HepG2 (cell line): ENCODE results near the gene PXMP4. TPM values are rescaled to one million over a fixed set of nuclear protein-coding genes. Genes with fewer than 3 reads are reported as not detected.

Experiments used
- CCDC6 ChIP-seq: sonication (generic); formaldehyde crosslinking; IDR thresholded peaks from 2 replicates; pipeline ENCODE4 v1.8.1; 2022; ENCODE audit warnings: mild to moderate bottlenecking, missing genetic modification reagents, moderate library complexity
- ETV6 ChIP-seq: sonication (generic); formaldehyde crosslinking; conservative IDR thresholded peaks from 2 replicates; pipeline ENCODE4 v1.4.0; 2020; ENCODE audit warnings: missing genetic modification reagents
- GZF1 ChIP-seq: sonication (generic); formaldehyde crosslinking; IDR thresholded peaks from 2 replicates; pipeline ENCODE4 v1.5.1; 2020; ENCODE audit warnings: mild to moderate bottlenecking, missing genetic modification reagents
- HDAC2 ChIP-seq: sonication (generic); formaldehyde crosslinking; IDR thresholded peaks from 2 replicates; pipeline ENCODE4 v1.4.0; 2020; ENCODE audit warnings: missing genetic modification reagents
- HNF4A ChIP-seq: sonication (generic); formaldehyde crosslinking; IDR thresholded peaks from 2 replicates; pipeline ENCODE4 v1.4.0; 2020; ENCODE audit warnings: missing genetic modification reagents
- HOXA9 ChIP-seq: sonication (generic); formaldehyde crosslinking; IDR thresholded peaks from 2 replicates; pipeline ENCODE4 v1.8.1; 2022; ENCODE audit warnings: missing genetic modification reagents, mild to moderate bottlenecking, moderate library complexity, borderline replicate concordance
- KMT2A ChIP-seq: sonication (generic); formaldehyde crosslinking; IDR thresholded peaks from 2 replicates; pipeline ENCODE4 v1.4.0; 2020; ENCODE audit warnings: missing genetic modification reagents
- NPAS2 ChIP-seq: sonication (generic); formaldehyde crosslinking; IDR thresholded peaks from 2 replicates; pipeline ENCODE4 v1.8.0; 2022; ENCODE audit warnings: mild to moderate bottlenecking, missing genetic modification reagents, borderline replicate concordance
- RAD51 ChIP-seq: fragments of 450-650 bp; IDR thresholded peaks from 2 replicates; pipeline ENCODE4 v1.6.1; 2016; ENCODE audit warnings: borderline replicate concordance
- TRIM24 ChIP-seq: sonication (generic); formaldehyde crosslinking; IDR thresholded peaks from 2 replicates; pipeline ENCODE4 v1.8.0; 2022; ENCODE audit warnings: mild to moderate bottlenecking, missing genetic modification reagents
- ZNF292 ChIP-seq: sonication (generic); formaldehyde crosslinking; IDR thresholded peaks from 2 replicates; pipeline ENCODE4 v1.8.1; 2022; ENCODE audit warnings: mild to moderate bottlenecking, low read depth, missing genetic modification reagents, borderline replicate concordance
- ZNF431 ChIP-seq: sonication (generic); formaldehyde crosslinking; IDR thresholded peaks from 2 replicates; pipeline ENCODE4 v1.9.0; 2022; ENCODE audit warnings: missing genetic modification reagents, low read depth, mild to moderate bottlenecking, borderline replicate concordance
- ZNF83 ChIP-seq: sonication (generic); formaldehyde crosslinking; IDR thresholded peaks from 2 replicates; pipeline ENCODE4 v1.4.0; 2020; ENCODE audit warnings: missing genetic modification reagents, mild to moderate bottlenecking, borderline replicate concordance
- polyA plus RNA-seq, 8 experiments: library from polyadenylated mRNA; depleted of rRNA in 3 of 8; stranded (reverse) in 7 of 8; unstranded in 1 of 8; fragments of >200 nt; fragmentation: Illumina TruSeq in 4 of 8; extraction: Trizol in 4 of 8; gene quantifications; 2 replicates each; pipeline versions ENCODE4 v1.2.1 to v1.2.3, GENCODE V29; 2011 to 2016; ENCODE audit warnings: low read depth in 4 of 8, missing spikeins in 1 of 8, mixed read lengths in 1 of 8; ENCODE audit not compliant: insufficient read depth in 1 of 8
- total RNA-seq, 5 experiments: library from RNA; depleted of rRNA; stranded (reverse); fragments of >200 nt; fragmentation: Illumina TruSeq; extraction: Trizol; gene quantifications; 2 replicates each; pipeline ENCODE4 v1.2.3, GENCODE V29; 2016; ENCODE audit warnings: low read depth in 1 of 5
- TF ChIP-seq, protein P1 (sequence below): sonication (generic); formaldehyde crosslinking; IDR thresholded peaks from 2 replicates; pipeline ENCODE4 v1.4.0; 2020; ENCODE audit warnings: missing genetic modification reagents, borderline replicate concordance
- TF ChIP-seq, protein P2 (sequence below): sonication (generic); formaldehyde crosslinking; IDR thresholded peaks from 2 replicates; pipeline ENCODE4 v1.8.1; 2023; ENCODE audit warnings: missing genetic modification reagents, mild to moderate bottlenecking, borderline replicate concordance
- TF ChIP-seq, protein P3 (sequence below): sonication (generic); formaldehyde crosslinking; IDR thresholded peaks from 2 replicates; pipeline ENCODE4 v1.8.0; 2022; ENCODE audit warnings: missing genetic modification reagents, low read depth, mild to moderate bottlenecking, borderline replicate concordance
- TF ChIP-seq, protein P4 (sequence below): IDR thresholded peaks from 2 replicates; pipeline ENCODE4 v1.6.1; 2018; ENCODE audit warnings: missing genetic modification reagents
- TF ChIP-seq, protein P5 (sequence below): IDR thresholded peaks from 2 replicates; pipeline ENCODE4 v1.6.1; 2016; ENCODE audit warnings: low read depth
- TF ChIP-seq, protein P6 (sequence below): sonication (generic); formaldehyde crosslinking; IDR thresholded peaks from 2 replicates; pipeline ENCODE4 v1.4.0; 2020; ENCODE audit warnings: missing genetic modification reagents; ENCODE audit errors: not compliant biosample characterization
- TF ChIP-seq, protein P7 (sequence below), 2 experiments: fragments of 450-650 bp in 1 of 2; sonication (generic) in 1 of 2; formaldehyde crosslinking; IDR thresholded peaks; 2 replicates each; pipeline versions ENCODE4 v1.5.0 to v1.8.0; 2020 to 2022; ENCODE audit warnings: mild to moderate bottlenecking in 1 of 2, missing genetic modification reagents in 1 of 2

The PXMP4 gene
- total and polyA plus RNA-seq, 2 of the 13 experiments (the other 11 are each of a cell fraction or from before 2014, with no cell fraction given) = not detected

DNA sequence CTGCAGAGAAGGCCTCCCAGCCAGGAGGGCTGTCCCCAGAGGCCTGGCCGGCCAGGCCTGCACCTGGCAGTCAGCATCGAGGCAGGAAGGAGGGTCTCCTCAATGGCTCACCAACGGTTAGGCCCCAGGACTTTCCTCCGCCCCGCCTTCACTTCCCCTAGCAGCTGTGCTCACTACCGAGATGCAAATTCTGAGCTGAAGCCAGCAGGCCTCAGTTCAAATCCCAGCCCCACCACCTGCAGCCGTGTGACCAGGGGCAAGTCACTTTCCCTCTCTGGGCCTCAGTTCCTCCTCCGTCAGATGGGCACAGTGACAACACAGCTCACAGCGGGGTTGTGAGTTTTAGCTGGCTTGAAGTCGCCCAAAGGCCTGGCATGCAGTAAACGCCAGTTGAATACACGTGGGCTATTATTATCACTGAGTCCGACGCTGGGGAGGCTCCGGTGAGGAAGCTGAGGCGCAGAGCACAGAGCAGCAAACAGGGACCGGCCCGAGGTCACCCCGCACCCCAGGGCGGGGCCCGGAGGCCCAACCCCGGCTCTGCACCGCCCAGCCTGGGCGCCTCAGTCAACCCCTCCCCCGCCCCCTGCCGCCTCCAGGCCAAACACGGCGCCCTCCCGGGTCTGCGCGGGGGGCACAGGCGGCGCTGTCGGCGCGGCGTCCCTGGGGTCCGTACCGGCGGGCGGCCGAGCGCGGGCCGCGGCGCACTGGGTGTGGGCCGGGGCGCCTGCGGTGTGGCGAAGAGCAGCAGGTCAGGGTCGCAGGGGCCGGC, 34.6 kb downstream of the PXMP4 start (continued):
- TF ChIP-seq, protein P1, sequence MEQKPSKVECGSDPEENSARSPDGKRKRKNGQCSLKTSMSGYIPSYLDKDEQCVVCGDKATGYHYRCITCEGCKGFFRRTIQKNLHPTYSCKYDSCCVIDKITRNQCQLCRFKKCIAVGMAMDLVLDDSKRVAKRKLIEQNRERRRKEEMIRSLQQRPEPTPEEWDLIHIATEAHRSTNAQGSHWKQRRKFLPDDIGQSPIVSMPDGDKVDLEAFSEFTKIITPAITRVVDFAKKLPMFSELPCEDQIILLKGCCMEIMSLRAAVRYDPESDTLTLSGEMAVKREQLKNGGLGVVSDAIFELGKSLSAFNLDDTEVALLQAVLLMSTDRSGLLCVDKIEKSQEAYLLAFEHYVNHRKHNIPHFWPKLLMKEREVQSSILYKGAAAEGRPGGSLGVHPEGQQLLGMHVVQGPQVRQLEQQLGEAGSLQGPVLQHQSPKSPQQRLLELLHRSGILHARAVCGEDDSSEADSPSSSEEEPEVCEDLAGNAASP (CRISPR knock-in tag) = no peak; the same call in 1 of the 2 replicates
- TF ChIP-seq ZNF292 (CRISPR knock-in tag) (peak; percentile 42; the same call in 1 of the 2 replicates), GZF1 (CRISPR knock-in tag) (no peak), ZNF83 (CRISPR knock-in tag) (no peak), HNF4A (CRISPR knock-in tag) (peak; percentile 16; the same call in 1 of the 2 replicates), RAD51 (no peak), TRIM24 (no peak), HDAC2 (CRISPR knock-in tag) (0 out of 2 replicates have a peak, but pooled peaks have one; percentile 40), ETV6 (CRISPR knock-in tag) (no peak), KMT2A (CRISPR knock-in tag) (no peak), CCDC6 (no peak; the same call in 1 of the 2 replicates), NPAS2 (CRISPR knock-in tag) (no peak), HOXA9 (CRISPR knock-in tag) (no peak), ZNF431 (CRISPR knock-in tag) (no peak)
- TF ChIP-seq, protein P2, sequence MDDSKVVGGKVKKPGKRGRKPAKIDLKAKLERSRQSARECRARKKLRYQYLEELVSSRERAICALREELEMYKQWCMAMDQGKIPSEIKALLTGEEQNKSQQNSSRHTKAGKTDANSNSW (CRISPR knock-in tag) = no peak
- TF ChIP-seq, protein P3, sequence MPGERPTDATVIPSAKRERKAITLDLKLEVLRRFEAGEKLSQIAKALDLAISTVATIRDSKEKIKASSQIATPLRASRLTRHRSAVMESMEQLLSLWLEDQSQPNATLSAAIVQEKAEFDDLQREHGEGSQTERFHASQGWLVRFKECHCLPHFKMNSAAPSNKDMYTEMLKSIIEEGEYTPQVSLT = no peak
- TF ChIP-seq, protein P4, sequence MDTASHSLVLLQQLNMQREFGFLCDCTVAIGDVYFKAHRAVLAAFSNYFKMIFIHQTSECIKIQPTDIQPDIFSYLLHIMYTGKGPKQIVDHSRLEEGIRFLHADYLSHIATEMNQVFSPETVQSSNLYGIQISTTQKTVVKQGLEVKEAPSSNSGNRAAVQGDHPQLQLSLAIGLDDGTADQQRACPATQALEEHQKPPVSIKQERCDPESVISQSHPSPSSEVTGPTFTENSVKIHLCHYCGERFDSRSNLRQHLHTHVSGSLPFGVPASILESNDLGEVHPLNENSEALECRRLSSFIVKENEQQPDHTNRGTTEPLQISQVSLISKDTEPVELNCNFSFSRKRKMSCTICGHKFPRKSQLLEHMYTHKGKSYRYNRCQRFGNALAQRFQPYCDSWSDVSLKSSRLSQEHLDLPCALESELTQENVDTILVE (CRISPR knock-in tag) = peak; percentile 18; the same call in 1 of the 2 replicates
- TF ChIP-seq, protein P5, sequence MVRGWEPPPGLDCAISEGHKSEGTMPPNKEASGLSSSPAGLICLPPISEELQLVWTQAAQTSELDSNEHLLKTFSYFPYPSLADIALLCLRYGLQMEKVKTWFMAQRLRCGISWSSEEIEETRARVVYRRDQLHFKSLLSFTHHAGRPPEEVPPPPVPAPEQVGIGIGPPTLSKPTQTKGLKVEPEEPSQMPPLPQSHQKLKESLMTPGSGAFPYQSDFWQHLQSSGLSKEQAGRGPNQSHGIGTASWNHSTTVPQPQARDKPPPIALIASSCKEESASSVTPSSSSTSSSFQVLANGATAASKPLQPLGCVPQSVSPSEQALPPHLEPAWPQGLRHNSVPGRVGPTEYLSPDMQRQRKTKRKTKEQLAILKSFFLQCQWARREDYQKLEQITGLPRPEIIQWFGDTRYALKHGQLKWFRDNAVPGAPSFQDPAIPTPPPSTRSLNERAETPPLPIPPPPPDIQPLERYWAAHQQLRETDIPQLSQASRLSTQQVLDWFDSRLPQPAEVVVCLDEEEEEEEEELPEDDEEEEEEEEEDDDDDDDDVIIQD (CRISPR knock-in tag) = no peak
- TF ChIP-seq, protein P6, sequence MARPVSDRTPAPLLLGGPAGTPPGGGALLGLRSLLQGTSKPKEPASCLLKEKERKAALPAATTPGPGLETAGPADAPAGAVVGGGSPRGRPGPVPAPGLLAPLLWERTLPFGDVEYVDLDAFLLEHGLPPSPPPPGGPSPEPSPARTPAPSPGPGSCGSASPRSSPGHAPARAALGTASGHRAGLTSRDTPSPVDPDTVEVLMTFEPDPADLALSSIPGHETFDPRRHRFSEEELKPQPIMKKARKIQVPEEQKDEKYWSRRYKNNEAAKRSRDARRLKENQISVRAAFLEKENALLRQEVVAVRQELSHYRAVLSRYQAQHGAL (CRISPR knock-in tag) = peak; percentile 74
- TF ChIP-seq, protein P7, sequence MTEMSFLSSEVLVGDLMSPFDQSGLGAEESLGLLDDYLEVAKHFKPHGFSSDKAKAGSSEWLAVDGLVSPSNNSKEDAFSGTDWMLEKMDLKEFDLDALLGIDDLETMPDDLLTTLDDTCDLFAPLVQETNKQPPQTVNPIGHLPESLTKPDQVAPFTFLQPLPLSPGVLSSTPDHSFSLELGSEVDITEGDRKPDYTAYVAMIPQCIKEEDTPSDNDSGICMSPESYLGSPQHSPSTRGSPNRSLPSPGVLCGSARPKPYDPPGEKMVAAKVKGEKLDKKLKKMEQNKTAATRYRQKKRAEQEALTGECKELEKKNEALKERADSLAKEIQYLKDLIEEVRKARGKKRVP (CRISPR knock-in tag; IDR thresholded peaks at IDR 0.05) = no peak
